CD4-positive, alpha-beta T cell treated with Interleukin-4 for 4 hours (primary cell): Measurements from ENCODE around the gene RGL2.
"Not testable (repeated sequence)": the region's sequence is repeated elsewhere in the genome, so short reads cannot be mapped to it uniquely, and the experiment has no call there.

Experiments
- DNase-seq: peaks from one replicate; pipeline ENCODE4 v3.0.0-alpha.2; 2020

The RGL2 gene, protein sequence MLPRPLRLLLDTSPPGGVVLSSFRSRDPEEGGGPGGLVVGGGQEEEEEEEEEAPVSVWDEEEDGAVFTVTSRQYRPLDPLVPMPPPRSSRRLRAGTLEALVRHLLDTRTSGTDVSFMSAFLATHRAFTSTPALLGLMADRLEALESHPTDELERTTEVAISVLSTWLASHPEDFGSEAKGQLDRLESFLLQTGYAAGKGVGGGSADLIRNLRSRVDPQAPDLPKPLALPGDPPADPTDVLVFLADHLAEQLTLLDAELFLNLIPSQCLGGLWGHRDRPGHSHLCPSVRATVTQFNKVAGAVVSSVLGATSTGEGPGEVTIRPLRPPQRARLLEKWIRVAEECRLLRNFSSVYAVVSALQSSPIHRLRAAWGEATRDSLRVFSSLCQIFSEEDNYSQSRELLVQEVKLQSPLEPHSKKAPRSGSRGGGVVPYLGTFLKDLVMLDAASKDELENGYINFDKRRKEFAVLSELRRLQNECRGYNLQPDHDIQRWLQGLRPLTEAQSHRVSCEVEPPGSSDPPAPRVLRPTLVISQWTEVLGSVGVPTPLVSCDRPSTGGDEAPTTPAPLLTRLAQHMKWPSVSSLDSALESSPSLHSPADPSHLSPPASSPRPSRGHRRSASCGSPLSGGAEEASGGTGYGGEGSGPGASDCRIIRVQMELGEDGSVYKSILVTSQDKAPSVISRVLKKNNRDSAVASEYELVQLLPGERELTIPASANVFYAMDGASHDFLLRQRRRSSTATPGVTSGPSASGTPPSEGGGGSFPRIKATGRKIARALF

DNA sequence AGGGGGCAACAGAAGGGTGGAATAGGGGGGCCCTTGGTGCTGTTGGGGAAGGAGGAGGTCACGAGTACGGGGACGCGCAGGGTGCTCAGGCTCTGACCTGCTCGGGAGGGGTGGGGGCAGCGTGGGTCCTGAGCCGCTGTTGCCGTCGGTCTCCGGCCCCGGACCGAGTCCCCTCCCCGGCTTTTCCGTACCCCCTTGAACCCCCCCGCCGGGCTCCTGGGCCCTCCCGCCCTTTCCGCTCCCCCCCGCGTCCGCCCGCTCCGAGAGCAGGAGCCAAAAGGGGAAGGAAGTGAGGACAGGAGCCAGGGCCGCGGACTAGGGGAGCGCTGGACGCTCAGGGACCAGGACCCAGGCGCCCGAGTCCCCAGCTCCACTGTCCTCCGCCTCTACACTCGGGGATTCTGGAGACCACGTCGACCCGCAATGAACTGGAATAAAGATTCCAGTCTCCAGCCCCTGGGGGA is at the start of gene RGL2:
Gene RGL2, minus strand, starts transcription at position 170 of the 464 bp plus-strand sequence. CDS start 332 bp downstream, outside the sequence.
- peak; percentile 65 for DNase-seq

DNA sequence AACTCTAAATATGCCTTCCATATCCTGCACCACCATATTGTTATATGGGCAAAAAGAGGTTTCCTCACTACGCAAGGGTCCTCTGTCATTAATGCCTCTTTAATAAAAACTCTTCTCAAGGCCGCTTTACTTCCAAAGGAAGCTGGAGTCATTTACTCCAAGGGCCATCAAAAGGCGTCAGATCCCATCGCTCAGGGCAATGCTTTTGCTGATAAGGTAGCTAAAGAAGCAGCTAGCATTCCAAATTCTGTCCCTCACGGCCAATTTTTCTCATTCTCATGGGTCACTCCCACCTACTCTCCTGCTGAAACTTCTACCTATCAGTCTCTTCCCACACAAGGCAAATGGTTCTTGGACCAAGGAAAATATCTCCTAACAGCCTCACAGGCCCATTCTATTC is 49.1 kb upstream of the RGL2 start:
- no peak for DNase-seq

DNA sequence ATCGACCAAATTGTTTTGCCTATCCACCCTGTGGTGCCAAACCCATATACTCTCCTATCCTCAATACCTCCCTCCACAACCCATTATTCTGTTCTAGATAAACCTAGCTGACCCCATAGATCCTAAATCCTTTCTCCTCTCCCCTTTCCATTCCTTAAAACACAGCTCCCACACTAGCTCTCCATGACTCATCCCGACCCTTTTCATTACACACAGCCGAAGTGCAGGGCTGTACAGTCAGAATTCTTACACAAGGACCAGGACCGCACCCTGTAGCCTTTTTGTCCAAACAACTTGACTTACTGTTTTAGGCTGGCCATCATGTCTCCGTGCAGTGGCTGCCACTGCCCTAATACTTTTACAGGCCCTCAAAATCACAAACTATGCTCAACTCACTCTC is 48.2 kb upstream of the RGL2 start:
- DNase-seq, result not testable (repeated sequence)

DNA sequence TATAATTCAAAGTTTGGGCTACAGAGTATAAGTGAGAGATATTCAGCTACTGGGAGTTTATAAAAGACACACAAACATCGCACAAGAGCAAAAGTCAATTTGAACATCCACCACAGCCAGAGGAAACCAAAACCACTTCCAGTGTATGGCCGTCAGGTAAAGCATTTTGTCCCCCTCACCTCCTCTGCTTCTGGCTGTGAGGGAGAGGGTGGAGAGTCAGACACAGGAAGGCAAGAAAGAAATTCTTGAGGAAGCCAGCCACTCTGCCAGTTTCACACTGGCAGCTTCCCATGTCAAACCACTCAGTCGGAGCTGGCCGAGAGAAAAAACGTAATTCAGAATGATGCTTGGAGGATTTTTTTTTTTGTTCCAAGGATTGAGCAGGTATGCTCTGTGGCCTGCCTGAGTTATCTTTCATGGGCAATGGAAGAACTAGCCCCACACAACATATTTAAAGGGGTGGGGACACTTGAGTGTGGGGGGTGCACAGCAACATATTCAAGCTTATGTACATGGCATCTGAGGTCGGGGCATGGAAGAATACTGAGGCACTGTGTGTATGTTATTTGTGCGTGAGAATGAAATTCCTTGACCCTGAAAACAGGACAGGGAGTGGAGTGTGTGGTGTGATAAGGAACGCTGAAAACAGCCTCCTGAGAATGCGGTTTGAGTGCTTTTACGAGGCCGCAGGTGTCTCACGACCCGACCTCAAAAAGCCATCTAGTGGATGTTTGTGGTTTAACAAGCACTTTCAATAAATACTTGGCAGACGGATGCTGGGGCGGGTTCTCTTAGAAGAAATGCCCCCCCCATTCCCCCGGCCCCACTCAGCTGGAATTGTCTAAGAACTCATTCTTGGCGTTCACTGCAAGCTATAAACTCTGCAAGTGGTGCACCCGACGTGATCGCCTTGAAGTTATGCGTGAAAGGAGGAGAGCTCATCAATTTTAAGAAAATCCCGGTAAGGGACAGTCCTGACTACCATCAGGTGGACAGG is 46.3 kb upstream of the RGL2 start:
- peak; percentile 91 for DNase-seq

DNA sequence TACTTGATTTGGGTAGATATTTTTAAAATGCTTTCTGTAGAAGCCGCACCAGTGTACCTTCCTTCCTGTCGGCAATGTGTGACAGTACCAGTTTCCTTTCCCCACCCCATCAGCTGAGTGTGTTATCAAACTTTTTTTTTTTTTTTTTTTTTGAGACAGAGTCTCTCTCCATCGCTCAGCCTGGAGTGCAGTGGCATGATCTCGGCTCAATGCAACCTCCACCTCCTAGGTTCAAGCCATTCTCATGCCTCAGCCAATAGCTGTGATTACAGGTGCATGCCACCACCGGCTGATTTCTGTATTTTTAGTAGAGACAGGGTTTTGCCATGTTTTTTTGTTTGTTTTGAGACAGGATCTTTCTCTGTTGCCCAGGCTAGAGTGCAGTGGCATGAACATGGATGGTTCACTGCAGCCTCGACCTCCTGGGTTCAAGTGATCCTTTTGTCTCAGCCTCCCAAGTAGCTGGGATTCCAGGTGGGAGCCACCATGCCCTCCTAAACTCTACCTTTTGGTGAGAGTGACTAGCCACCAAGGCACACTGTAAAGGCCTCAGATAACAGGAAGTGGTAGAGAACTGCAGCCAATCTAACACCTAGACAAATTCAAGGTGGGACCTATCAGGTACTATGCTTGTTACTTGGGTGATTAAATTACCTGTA is 45.3 kb upstream of the RGL2 start:
- peak; percentile 95 for DNase-seq

DNA sequence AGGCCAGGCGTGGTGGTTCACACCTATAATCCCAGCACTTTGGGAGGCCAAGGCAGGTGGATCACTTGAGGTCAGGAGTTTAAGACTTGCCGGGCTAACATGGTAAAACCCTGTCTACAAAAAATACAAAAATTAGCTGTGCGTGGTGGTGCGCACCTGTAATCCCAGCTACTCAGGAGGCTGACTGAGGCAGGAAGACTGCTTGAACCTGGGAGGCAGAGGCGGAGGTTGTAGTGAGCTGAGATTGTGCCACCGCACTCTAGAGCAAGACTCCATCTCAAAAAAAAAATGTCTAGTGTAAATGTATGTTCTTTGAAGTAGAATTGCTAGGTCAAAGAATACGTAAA is 44.8 kb upstream of the RGL2 start:
- DNase-seq, result not testable (repeated sequence)

DNA sequence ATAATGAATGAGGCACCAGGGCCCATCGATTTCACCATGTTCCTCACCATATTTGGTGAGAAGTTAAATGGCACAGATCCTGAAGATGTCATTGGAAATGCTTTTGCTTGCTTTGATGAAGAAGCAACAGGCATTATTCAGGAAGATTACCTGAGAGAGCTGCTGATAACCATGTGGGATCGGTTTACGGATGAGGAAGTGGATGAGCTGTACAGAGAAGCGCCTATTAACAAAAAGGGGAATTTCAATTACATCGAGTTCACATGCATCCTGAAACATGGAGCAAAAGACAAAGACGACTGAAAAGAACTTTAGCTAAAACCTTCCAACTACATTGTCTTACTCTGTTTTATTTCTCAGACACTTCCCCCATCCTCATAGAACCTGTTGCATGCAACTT is 40.5 kb upstream of the RGL2 start:
- no peak for DNase-seq

DNA sequence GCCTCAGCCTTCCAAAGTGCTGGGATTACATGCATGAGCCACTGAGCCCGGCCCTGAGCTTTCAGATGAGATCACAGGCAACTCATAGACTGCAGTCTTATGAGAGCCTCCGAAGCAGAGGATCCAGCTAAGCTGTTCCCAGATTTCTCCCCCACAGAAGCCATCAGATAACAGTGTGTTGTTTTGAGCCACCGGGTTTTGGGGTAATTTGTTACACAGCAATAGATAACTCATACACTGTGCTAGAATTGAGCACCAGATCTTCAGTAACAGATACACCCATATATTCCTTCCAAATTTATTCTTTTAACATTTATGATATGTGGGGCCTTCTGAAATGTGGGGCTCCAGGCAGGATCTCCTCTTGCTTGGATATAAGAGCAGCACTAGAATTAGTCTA is 37.8 kb upstream of the RGL2 start:
- DNase-seq, result no peak

DNA sequence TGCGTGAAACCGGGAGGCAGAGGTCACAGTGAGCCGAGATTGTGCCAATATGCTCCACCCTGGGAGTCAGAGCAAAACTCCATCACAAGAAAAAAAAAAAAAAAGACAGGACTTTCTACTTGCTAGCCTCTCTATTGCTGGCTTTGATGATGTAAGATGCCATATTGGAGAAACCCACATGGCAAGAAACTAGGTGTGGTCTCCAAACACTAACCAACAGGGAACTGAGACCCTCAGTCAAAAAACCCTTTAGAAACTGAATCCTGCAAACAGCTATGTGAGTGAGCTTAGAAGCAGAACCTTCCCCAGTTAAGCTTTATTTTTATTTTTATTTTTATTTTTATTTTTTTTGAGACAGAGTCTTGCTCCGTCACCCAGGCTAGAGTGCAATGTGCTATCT is 37.2 kb upstream of the RGL2 start:
- DNase-seq, result no peak

DNA sequence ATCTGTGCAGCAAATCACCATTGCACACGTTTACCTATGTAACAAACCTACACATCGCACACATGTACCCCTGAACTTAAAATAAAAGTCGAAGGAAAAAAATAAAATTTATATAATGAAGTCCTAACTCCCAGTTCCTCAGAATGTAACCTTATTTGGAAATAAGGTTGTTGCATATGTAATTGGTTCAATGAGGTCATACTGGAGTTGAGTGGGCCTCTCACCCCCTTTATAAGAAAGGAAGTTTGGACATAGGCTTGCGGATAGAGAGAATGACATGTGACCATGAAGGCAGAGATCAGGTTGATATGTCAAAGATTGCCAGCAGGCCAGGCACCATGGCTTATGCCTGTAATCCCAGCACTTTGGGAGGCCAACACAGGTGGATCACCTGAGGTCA is 34.9 kb upstream of the RGL2 start:
- DNase-seq, result no peak

DNA sequence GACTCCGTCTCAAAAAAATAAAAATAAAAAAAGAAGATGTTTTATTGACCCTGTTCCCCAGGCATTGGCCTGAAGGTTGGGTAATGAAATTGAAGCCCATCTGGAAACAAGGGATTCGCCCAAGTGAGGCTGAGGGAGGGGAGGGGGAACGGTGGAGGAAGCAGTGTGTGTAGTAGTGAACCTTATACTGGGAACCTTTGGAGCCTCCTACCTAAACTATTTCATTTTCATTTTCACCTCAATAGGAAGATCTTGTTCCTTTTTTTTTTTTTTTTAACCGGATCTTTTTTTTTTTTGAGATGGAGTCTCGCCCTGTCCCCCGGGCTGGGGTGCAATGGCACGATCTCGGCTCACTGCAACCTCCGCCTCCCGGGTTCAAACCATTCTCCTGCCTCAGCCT is 32.0 kb upstream of the RGL2 start:
- DNase-seq, result no peak

DNA sequence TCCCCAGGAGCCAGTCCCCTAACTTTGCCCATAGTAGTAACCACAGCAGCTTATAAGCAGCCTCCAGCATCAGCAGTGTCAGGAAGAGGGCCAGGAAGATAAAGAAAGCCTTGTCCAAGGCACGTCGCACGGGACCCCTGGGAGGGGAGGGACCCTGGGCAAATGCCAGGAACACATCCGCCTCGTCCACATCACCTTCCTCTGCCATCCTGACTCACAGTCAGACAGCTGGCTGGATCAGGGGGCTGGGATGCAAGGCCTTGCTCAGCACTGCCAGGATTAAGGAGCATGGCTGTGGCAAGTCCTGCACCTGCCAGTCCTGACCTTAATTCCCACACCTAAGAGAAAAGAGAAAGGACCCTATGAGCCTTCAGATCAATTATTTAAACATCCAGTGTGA is 30.3 kb upstream of the RGL2 start:
- no peak for DNase-seq

DNA sequence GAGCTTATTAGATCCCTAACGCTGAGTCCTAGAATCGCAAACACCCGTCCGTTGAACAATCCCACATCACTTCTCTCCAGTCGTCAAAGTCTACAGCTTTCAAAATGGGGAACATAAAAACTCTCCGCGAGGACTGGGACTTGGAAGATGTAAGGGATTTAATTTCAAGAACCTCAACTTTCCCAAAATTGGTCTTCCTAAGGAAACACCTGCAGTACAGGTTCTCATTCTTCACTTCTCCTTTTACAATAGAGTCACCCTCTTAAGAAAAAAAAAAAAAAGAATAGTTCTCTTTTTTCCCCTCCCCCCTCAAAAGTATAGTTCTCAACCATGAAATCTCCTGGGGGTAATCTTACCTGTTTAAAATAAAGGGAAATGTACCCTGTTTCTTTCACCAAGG is 25.4 kb upstream of the RGL2 start:
- no peak for DNase-seq

DNA sequence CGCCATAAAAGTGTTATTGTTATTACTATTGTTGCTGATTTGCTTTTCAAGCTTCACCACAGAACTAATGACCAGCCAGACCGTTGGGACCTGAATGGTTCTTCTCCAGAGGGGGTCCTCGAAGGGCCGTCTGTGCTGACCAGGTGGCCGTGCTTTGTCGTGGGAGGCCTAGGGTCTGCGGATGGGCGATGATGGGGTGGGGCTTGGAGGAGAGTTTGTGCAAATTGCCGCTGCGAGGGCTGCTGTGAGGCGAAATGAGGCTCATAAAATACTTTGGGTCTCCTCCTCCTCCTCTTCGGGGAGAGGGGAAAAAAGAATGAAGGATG is 24.8 kb upstream of the RGL2 start:
- DNase-seq, result no peak

DNA sequence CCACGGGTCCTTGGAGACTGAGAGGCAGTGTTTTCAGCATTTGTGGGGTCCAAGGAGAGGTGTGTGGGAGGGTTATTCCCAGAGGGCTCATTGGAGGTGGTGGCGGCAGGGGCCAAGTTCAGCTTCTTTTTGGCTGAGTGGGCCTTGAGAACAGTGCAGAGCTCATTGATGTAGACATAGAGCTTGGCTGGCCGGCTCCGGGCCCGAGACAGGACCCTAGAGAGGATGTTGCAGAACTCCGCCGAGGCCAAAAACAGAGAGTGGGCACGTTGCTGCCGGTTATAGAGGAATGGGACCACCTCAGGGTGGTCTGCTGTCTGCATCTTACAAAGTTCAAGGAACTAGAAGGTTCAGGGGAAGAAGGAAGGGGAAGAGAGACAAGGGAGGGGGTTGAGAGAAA is 22.5 kb upstream of the RGL2 start:
- no peak for DNase-seq

DNA sequence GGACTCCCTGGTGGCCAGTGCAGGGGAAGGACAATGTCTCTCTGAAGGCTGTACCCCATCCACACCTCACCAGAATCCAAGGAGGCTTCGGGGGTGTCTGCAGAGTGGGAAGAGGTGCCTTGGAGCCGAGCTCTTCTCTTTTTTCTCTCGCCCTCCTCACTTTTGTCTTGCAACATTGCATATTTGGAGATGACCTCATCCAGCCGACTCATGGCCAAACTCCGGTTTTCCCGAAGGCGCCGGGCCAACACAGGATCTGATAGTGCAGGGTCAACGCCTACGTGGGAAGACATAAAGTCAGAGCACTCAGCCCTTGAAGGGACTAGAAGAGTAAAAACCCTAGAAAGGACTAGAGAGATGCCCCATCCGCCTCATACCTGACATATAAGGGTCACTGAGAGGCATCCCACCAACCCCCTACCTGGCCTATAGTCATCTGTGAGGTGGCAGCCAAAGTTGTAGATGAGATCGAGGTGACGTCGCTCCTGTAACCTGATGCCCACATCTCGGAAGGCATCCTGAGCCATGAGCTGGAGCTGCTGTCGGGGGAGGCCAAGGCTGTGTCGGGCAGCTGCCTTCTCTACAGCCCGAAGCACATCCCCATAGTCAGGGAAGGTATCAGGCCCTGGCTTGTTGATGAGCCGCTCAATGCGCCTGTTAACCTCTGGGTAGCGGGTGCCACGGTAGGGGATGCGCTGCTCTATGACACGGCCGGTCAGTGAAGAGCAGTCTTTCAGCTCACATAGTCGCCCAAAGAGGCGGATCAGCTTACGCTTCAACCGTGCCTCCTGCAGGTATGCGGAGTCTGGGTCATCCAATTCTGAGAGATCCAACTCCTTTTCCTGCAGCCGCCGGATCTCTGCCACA is 21.8 kb upstream of the RGL2 start:
- no peak for DNase-seq

DNA sequence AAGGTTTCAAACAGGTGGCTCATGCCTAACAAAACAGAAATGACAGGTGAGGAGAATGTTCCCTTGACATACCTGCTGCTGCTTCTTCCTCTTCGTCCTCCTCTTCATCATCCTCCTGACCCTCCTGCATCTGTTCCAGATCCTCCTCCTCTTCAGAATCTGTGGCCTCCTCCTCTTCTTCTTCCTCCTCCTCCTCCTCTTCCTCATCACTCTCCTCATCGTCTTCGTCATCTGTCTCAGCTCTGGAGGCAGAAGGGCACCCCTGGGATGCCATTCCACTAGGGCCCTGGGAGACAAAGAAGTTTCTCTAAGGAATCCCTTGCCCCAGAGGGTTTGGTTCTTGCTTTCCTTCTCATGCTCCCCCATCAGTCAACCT is 21.2 kb upstream of the RGL2 start:
- DNase-seq, result no peak

DNA sequence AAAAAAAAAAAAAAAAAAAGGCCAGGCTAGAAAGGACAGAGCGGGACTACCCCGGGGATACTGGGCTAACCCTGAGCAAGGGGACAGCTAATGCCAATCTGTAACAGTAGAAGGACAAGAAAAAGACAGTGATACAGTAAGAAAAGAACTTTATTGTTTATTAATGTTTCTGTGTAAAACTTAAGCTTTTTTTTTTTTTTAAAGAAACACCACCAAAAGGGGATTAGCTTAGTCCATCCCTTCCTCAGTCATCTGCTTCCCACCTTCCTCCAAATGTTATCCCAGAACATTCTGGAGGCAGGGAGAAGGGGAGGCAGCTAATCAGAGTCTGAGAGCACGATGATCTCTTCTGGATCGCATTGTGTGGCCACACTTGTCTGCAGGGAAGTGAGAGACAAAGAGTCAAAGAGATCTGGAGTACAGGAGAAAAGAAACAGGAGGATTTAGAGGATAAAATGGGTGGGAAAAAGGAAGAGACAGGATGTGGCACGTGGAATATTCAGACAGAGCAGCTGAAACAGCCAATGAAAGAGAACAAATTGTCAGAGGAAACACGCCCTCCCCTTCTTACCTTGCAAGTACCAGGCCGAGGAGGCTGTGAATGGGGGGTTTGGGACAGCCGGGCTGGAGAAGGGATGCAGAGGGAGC is 19.8 kb upstream of the RGL2 start:
- no peak for DNase-seq

DNA sequence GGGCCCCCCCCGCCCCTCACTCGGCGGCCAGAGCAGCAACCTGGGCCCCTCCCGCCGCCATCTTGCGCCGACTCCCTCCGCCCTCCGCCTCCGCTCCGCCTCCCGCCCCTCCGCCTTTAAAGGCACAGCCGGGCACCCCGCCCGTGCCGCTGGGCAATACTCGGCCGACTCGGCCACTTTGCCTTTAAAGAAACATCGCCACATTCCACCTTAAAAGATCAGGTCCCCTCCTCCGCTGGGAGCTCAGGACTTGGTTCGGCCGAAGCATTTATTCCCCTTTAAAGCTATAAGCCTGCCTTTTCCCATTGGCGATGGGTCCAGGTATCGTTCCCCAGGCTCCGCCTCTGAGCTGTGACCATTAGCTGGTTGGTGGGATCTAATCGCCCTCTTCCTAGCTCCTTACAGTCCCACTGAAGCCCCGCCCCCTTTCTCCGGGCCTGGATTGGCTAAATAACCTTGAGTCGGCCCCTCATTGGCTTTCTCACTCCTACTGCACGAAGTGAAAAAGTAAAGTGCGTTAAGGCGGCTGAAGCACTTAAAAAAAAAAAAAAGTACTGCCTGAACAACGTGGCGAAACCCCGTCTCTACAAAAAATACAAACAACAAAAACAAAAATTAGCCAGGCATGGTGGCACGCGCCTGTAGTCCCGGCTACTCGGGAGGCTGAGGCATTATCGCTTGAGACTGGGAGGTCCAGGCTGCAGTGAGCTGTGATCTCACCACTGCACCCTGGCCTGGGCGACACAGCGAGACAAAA is 19.1 kb upstream of the RGL2 start, which contains the start of gene ZBTB22:
Gene ZBTB22, minus strand, starts transcription at position 76 of the 757 bp plus-strand sequence. CDS start 828 bp downstream, outside the sequence.
- peak; percentile 98 for DNase-seq

DNA sequence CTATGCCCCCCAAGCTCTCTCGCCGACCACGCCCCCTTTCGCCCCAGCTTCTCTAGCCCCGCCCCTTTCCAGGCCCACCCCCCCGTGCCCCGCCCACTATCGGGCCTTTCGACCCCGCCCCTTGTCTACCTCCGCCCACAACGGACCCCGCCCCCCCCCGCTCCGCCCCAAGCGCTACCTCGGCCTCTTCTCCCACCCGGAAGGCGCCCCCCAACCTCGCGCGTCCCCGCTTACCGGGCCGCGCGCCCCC is 18.6 kb upstream of the RGL2 start:
- no peak for DNase-seq
